Activated naive CD8-positive, alpha-beta T cell (primary cell): ENCODE data around the gene CCNJL.
"Not testable (repeated sequence)": the region's sequence is repeated elsewhere in the genome, so short reads cannot be mapped to it uniquely, and the experiment has no call there.

ENCODE experiments used
- H3K27ac Mint-ChIP-seq: one replicate; pipeline ENCODE4 v1.8.0; 2021; ENCODE audit warnings: mixed read lengths
- H3K27me3 Mint-ChIP-seq: one replicate; pipeline ENCODE4 v1.8.0; 2021; ENCODE audit warnings: mixed read lengths
- H3K36me3 Mint-ChIP-seq: one replicate; pipeline ENCODE4 v1.8.0; 2021; ENCODE audit warnings: mixed read lengths
- H3K4me1 Mint-ChIP-seq: one replicate; pipeline ENCODE4 v1.8.0; 2021; ENCODE audit warnings: low read depth, mixed read lengths
- H3K4me3 Mint-ChIP-seq: one replicate; pipeline ENCODE4 v1.8.0; 2021; ENCODE audit warnings: mild to moderate bottlenecking, mixed read lengths
- H3K9me3 Mint-ChIP-seq: one replicate; pipeline ENCODE4 v1.8.0; 2021; ENCODE audit warnings: low read depth, mixed read lengths

CCNJL gene

DNA sequence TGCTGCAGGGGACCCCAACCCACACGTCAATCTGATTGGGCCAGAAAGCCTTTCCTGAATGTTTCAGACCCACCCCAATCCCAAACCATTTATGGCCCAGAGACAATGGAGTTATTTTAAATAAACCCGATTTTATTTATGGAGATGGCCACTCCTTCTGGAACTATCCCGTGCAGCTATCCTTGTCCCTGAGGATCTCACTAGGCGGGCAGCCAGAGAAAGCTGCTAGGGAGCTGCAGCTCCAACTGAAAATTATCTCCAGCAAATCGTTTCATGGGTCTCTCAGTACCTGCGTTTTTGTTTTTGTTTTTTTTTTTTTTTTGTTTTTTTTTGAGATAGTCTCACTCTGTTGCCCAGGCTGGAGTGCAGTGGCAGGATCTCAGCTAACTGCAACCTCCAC lies 35.1 kb upstream of the CCNJL start:
- no peaks in the 10 kb centered on the region for H3K9me3 Mint-ChIP-seq
- no peak overlapping the region for H3K4me3 Mint-ChIP-seq
- no peaks in the 10 kb centered on the region for H3K27me3 Mint-ChIP-seq
- H3K27ac Mint-ChIP-seq, result no peak overlapping the region
- no peaks in the 10 kb centered on the region for H3K36me3 Mint-ChIP-seq
- no peaks in the 10 kb centered on the region for H3K4me1 Mint-ChIP-seq

DNA sequence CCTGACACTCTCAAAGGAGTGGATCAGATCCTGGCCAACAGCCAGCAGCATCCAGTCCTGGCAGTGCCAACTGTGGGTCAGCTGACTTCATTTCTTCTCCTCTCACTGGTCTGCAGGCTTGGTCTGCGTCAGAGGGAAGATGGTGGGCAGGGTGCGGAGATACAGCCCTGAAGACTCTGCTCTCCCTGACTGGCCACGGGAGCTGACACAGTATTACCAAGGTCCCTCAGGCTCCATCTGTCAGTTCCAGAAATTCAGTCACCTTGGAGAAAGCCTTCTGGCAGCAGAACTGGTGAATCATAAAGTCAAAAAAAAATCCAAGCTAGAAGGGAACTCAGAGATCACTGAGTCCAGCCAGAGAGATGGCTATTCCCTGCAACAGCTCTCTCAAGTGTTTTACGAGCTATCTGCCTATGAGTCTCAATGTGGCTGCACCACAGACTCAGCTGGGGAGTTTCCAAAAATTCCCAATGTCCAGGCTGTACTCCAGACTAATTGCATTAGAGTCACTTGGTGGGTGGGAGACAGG lies 30.1 kb upstream of the CCNJL start:
- H3K36me3 Mint-ChIP-seq, result no peaks in the 10 kb centered on the region
- H3K27me3 Mint-ChIP-seq, result no peaks in the 10 kb centered on the region
- no peaks in the 10 kb centered on the region for H3K9me3 Mint-ChIP-seq
- no peaks in the 10 kb centered on the region for H3K4me1 Mint-ChIP-seq
- no peak overlapping the region for H3K4me3 Mint-ChIP-seq
- no peak overlapping the region for H3K27ac Mint-ChIP-seq

DNA sequence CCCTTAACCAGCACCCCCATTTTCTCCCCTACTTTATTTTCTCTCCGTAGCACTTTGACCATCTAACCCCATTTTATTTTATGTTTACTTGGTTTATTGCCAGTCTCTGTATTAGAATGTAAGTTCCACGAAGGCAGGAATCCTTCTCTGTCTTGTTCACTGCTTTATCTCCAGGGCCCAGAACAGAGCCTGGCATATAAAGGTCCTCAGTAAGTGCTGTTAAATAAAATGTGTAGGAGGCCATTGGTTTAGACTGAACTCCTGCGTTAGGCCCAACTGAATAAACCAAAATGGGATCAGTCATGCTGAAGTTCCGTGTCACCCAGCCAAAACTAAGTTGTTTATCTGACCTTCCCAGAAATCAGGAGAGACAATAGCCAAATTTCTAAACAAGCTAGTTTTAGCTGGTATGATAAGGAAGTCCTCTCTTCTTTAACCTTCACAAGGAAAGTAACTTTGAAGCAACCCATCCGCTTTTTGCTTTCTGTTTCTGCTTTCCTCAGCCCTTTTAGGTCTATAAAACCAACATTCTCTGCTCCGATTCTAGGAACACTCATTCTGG lies 29.0 kb upstream of the CCNJL start:
- Mint-ChIP-seq H3K27ac (no peak overlapping the region), H3K27me3 (no peaks in the 10 kb centered on the region), H3K9me3 (no peaks in the 10 kb centered on the region), H3K4me3 (no peak overlapping the region), H3K36me3 (no peaks in the 10 kb centered on the region), H3K4me1 (no peaks in the 10 kb centered on the region)

DNA sequence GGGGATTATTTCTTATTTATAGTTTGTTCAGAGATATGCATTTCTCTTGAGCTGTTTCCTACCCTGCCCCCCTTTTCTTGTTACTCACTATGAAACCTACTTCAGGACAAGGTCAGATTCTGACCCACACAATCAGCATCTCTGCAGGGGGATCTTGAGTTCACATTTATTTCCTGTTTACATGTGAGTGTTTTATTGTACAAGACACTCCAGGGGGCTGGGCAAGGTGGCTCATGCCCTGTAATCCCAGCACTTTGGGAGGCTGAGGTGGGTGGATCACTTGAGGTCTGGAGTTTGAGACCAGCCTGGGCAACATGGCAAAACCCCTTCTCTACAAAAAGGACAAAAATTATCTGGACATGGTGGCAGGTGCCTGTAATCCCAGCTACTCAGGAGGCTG lies 28.1 kb upstream of the CCNJL start:
- not testable (repeated sequence) for H3K27me3 Mint-ChIP-seq, H3K4me1 Mint-ChIP-seq, H3K4me3 Mint-ChIP-seq, H3K27ac Mint-ChIP-seq, H3K9me3 Mint-ChIP-seq, H3K36me3 Mint-ChIP-seq

DNA sequence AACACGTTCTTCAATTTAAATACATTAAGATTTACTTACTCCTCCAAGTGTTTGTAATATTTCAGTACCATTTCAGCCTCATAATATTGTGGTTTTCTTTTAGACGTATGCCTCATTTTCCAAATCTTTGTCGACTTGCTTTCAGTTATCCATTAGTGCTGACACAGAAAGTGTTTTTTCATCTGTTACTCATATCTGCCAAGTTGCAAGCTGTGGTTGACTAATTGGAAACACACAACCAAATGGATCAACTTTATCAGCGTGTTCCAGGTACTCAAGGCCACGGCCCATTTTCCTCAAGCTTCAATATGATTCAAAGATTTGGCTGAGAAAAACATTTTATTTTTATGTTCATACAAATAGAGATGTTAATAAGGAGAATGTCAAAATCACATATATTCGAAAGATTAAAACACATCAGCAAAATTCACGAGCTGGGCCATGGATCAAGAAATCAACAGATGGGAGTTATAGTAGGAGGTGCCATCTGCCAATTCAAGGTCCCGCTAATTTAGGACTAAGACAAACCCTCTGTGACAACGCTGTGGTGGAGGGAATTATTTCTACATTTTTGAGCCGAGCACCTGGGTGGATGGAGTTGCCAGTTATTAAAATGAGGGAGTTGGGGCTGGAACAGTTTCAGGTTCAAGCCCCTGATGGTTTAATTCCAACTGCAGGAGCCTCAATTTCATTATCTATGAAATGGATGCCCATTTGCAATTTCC lies 27.2 kb upstream of the CCNJL start:
- Mint-ChIP-seq H3K4me3 (no peak overlapping the region), H3K27ac (no peak overlapping the region), H3K4me1 (no peaks in the 10 kb centered on the region), H3K27me3 (no peaks in the 10 kb centered on the region), H3K9me3 (no peaks in the 10 kb centered on the region), H3K36me3 (no peaks in the 10 kb centered on the region)

DNA sequence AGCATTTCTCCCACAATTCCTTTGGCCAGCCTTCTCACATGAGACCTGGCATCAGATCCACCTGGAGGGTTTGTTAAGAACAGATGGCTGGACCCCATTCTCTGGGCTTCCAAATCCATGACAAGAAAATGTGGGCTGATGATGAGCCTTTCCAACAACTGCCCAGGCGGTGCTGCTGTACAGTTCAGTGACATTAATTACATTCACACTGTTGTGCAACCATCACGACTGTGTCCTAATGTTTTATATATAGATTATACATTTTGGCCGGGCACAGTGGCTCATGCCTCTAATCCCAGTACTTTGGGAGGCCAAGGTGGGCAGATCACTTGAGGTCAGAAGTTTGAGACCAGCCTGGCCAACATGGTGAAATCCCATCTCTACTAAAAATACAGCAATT lies 22.4 kb upstream of the CCNJL start:
- H3K9me3 Mint-ChIP-seq, H3K27ac Mint-ChIP-seq, H3K4me3 Mint-ChIP-seq, H3K27me3 Mint-ChIP-seq, H3K4me1 Mint-ChIP-seq, H3K36me3 Mint-ChIP-seq: not testable (repeated sequence)

DNA sequence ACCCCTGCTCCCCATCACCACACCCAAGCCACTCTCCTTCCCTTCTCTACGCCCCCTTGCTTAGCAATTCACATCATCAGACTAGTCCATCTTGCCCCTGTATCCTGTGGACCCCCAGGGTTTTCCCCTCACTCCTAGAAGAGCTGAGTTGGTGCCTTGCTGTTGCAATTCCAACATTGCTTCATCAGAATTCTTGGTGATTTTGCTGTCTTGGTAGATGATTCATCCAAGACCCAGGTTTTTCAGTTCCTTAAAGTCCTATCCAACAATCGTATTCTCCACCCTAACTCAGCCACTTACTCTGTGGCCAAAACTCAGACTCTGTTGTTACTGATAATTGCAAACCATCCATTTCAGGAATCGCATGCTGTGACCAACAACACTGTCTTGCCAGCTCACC lies 21.4 kb upstream of the CCNJL start:
- Mint-ChIP-seq H3K36me3 (no peaks in the 10 kb centered on the region), H3K9me3 (no peaks in the 10 kb centered on the region), H3K4me1 (peaks cover 6% of the 10 kb centered on the region), H3K27me3 (peaks cover 2% of the 10 kb centered on the region), H3K27ac (no peak overlapping the region), H3K4me3 (no peak overlapping the region)

DNA sequence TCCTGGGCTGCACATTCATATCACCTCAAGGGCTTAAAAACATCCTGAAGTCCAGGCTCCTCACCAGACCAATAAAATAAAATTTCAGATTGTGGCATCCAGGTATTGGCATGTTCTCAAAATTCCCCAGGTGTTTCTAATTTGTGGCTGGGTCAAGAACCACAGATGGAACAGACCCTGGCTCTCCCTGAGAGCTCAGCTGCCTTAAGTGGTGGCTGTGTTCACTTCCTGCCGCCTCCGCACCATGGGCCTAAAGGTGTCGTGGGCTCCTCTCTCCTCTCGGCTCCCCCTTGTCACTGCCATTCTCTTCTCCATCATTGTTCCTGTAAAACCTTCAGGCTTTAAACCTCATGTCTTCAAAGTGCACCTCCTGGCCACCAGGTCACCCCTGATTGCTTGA lies 17.8 kb upstream of the CCNJL start:
- no peak overlapping the region for H3K4me3 Mint-ChIP-seq
- H3K36me3 Mint-ChIP-seq, result no peaks in the 10 kb centered on the region
- H3K9me3 Mint-ChIP-seq, result no peaks in the 10 kb centered on the region
- H3K27me3 Mint-ChIP-seq, result peaks cover 2% of the 10 kb centered on the region
- no peak overlapping the region for H3K27ac Mint-ChIP-seq
- peaks cover 6% of the 10 kb centered on the region for H3K4me1 Mint-ChIP-seq

DNA sequence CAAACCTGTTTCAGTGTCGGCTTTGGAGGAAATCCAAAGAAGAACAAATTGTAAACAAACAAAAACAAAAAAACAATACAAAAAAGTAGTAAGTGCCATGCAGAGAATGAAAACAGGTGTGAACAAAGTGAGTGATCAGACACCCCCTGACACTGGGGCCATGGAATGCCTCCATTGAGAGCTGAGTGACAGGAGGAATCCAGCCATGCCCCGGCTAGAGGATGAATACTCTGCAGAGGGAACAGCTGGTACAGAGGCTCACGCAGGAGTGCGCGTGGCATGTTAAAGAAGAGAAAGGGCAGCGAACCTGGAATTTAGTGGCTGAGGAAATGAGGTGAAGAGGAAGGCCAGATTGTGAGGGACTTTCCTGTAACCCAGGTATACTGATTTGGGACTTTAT lies 15.5 kb upstream of the CCNJL start:
- Mint-ChIP-seq H3K36me3 (no peaks in the 10 kb centered on the region), H3K4me1 (peaks cover 6% of the 10 kb centered on the region), H3K9me3 (no peaks in the 10 kb centered on the region), H3K27ac (no peak overlapping the region), H3K4me3 (no peak overlapping the region), H3K27me3 (peaks cover 2% of the 10 kb centered on the region)

DNA sequence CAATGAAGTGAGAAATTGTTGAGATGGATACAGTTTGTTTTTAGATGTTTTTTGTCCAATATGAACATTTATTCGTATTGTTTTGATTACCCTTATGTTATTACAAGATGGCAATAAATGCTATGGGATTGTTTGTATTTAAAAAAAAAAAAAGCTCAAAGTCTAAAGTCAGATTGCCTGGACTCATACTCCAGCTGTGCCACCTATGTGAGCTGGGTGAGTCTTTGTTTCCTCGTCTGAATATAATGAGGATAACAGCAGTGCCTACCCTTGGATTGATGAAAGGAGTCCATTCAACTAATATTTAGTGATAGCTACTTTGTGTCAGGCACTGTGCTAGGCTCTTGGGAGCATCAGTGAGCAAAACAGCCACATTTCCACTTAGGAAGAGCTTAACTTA lies 14.6 kb upstream of the CCNJL start:
- Mint-ChIP-seq H3K27me3 (peaks cover 2% of the 10 kb centered on the region), H3K4me1 (peaks cover 6% of the 10 kb centered on the region), H3K27ac (no peak overlapping the region), H3K4me3 (no peak overlapping the region), H3K9me3 (no peaks in the 10 kb centered on the region), H3K36me3 (no peaks in the 10 kb centered on the region)

DNA sequence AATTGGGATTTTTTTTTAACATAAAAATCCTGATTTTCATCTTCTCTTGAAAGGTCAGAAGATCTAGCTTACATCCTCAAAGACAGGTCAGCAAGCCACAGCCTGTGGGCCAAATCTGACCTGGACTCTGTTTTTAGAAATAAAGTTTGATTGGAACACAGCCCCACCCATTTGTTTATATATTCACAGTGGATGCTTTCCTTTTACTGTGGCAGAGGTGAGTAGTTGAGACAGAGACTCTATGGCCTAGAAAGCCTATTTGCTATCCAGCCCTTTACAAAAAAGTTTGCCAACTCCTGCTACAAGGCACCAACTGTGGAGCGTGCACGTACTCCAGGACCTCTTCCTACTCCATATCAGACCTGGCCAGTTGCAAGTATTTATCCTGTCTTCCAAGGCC lies 13.4 kb upstream of the CCNJL start:
- Mint-ChIP-seq H3K27me3 (peaks cover 2% of the 10 kb centered on the region), H3K27ac (no peak overlapping the region), H3K4me1 (peaks cover 6% of the 10 kb centered on the region), H3K4me3 (no peak overlapping the region), H3K9me3 (no peaks in the 10 kb centered on the region), H3K36me3 (no peaks in the 10 kb centered on the region)

DNA sequence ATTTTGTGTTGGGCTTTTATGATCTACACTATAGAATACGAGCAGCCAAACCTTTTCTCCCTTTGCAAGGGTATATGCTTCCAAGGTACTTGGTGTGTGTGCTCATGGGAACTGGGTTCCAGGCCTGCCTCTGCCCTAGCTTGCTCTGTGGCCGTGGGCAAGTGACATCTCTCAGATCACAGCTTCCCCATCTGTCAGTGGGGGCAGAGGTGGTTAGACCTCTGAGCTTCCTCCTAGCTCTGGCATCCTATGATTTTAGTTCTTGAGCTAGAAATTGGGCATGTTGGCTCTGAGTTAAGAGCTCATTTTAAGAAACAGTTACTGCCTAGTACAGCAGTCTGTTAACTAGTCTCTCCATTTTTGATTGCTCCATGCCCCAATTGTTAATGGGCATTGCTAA lies 12.5 kb upstream of the CCNJL start:
- Mint-ChIP-seq H3K4me1 (peaks cover under 1% of the 10 kb centered on the region), H3K4me3 (no peak overlapping the region), H3K27me3 (peaks cover 7% of the 10 kb centered on the region), H3K27ac (no peak overlapping the region), H3K36me3 (no peaks in the 10 kb centered on the region), H3K9me3 (no peaks in the 10 kb centered on the region)

DNA sequence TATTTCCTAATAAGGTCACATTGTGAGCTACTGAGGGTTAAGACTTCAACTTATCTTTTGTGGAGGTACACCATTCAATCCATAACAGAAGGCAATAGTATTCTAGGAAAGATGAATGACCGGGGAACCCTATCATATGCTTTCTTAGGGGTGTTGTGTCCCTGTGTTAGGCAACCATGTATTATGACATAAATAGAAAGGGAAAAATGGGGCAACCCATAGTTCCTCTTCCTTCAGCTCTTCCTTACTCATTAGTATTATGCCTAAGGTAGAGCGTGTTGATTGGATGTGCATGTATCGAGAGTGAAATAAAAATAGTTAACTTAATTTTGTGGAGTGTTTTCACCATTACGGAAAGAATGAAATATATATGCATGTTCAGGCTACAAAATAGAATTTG lies 6.0 kb upstream of the CCNJL start:
- Mint-ChIP-seq H3K4me1 (no peaks in the 10 kb centered on the region), H3K4me3 (no peak overlapping the region), H3K27ac (no peak overlapping the region), H3K27me3 (peaks cover 14% of the 10 kb centered on the region), H3K9me3 (no peaks in the 10 kb centered on the region), H3K36me3 (no peaks in the 10 kb centered on the region)

DNA sequence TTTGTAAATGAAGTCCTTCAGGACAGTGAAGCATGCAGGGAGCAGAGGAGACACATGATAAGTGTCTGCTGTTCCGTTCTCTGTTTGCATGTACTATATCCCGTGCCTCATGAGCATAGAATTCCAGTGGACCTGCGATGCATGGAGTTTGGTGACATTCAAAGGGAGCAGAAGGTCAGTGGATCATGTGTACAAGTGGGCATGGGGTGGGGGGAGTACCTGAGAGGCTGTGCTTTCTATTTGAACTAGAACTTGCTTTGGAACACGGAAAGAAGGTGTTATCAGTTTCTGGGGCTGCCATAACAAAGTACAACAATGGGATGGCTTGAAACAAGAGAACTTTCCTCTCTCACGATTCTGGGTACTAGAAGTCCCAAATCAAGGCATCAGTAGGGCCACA lies 5.1 kb upstream of the CCNJL start:
- Mint-ChIP-seq H3K4me3 (no peak overlapping the region), H3K4me1 (peaks cover 6% of the 10 kb centered on the region), H3K36me3 (no peaks in the 10 kb centered on the region), H3K9me3 (no peaks in the 10 kb centered on the region), H3K27ac (no peak overlapping the region), H3K27me3 (peaks cover 20% of the 10 kb centered on the region)

DNA sequence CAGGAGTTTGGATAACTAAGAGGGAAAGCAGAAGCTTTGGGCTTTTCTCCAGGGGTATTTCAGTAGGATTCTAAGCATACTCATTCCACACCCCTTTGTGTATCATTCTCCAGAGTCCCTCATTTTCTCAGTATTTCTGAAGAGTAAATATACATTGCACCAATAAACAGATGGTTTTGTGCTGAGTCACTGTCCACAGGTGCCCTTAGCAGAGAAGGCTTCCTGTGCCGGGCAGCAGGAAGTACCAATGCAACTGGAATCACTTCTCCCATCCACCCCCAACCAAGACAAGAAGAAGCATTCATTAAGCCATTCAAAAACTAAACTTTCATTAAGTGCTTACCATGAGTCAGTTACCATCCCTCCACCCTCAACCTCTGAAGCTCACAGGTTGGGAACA lies 3.6 kb upstream of the CCNJL start:
- H3K27ac Mint-ChIP-seq, result no peak overlapping the region

More for the DNA sequence above, 3.6 kb upstream of the CCNJL start:
- Mint-ChIP-seq H3K36me3 (no peaks in the 10 kb centered on the region), H3K4me3 (no peak overlapping the region), H3K27me3 (peaks cover 26% of the 10 kb centered on the region), H3K4me1 (peaks cover 9% of the 10 kb centered on the region), H3K9me3 (no peaks in the 10 kb centered on the region)
